Endodermal cell (in vitro differentiated cells): ENCODE data around the gene SMARCC1. TPM values are rescaled to one million over a fixed set of nuclear protein-coding genes. Genes with fewer than 3 reads are reported as not detected.

Source experiments
- DNase-seq: peaks from one replicate; pipeline ENCODE4 v3.0.0-alpha.2; 2017
- H3K27ac ChIP-seq: 2 replicates; pipeline ENCODE4 v1.5.1; 2013; ENCODE audit warnings: mild to moderate bottlenecking, low read depth, low read length, moderate library complexity
- H3K27me3 ChIP-seq: 2 replicates; pipeline ENCODE4 v1.6.1; 2013; ENCODE audit warnings: mild to moderate bottlenecking, low read length, moderate library complexity; ENCODE audit not compliant: insufficient read depth, control insufficient read depth, poor library complexity, severe bottlenecking
- H3K36me3 ChIP-seq: 2 replicates; pipeline ENCODE4 v1.7.0; 2013; ENCODE audit warnings: mild to moderate bottlenecking, low read length, moderate library complexity; ENCODE audit not compliant: control insufficient read depth, insufficient read depth
- H3K4me1 ChIP-seq: one replicate; pipeline ENCODE4 v1.7.0; 2013; ENCODE audit warnings: low read length; ENCODE audit not compliant: control insufficient read depth, insufficient read depth
- H3K4me3 ChIP-seq: 2 replicates; pipeline ENCODE4 v1.5.1; 2013; ENCODE audit warnings: mild to moderate bottlenecking, low read length, moderate library complexity
- H3K9ac ChIP-seq: 2 replicates; pipeline ENCODE4 v1.6.1; 2013; ENCODE audit warnings: mild to moderate bottlenecking, low read length, moderate library complexity; ENCODE audit not compliant: poor library complexity, severe bottlenecking; ENCODE audit errors: extremely low read depth
- H3K9me3 ChIP-seq: 2 replicates; pipeline ENCODE4 v1.6.1; 2013; ENCODE audit warnings: mild to moderate bottlenecking, low read length, moderate library complexity; ENCODE audit not compliant: control insufficient read depth
- H3K27ac Mint-ChIP-seq: 2 replicates; pipeline ENCODE4 v1.8.0; 2020; ENCODE audit warnings: mixed read lengths
- H3K27me3 Mint-ChIP-seq: 2 replicates; pipeline ENCODE4 v1.8.0; 2021; ENCODE audit warnings: mild to moderate bottlenecking, mixed read lengths; ENCODE audit not compliant: insufficient read depth
- H3K36me3 Mint-ChIP-seq: 2 replicates; pipeline ENCODE4 v1.8.0; 2020; ENCODE audit warnings: low read depth, mixed read lengths
- H3K4me1 Mint-ChIP-seq: 2 replicates; pipeline ENCODE4 v1.8.0; 2020; ENCODE audit warnings: mixed read lengths
- H3K4me3 Mint-ChIP-seq: 2 replicates; pipeline ENCODE4 v1.8.0; 2020; ENCODE audit warnings: mild to moderate bottlenecking, moderate library complexity, mixed read lengths
- H3K9me3 Mint-ChIP-seq: 2 replicates; pipeline ENCODE4 v1.8.0; 2020; ENCODE audit warnings: mild to moderate bottlenecking, mixed read lengths
- WGBS, 2 experiments: methylation state at CpG; one replicate each; pipeline versions ENCODE4 v1.1.5 to v1.1.7; 2013; ENCODE audit warnings: missing lambda C conversion rate in 2 of 2, mixed read lengths in 1 of 2; ENCODE audit not compliant: insufficient coverage in 1 of 2, insufficient read length in 1 of 2; 5-methylcytosine and 5-hydroxymethylcytosine counted together
- total RNA-seq, 2 donors: library from RNA; stranded (reverse); fragmentation: NEBNext Ultra II Directional in 1 of 2; extraction: Animal tissue kit (Norgen Biotek cat#: 25700) in 1 of 2; gene quantifications; 2 replicates in 1 of 2; 3 replicates in 1 of 2; pipeline ENCODE4 v1.2.1, GENCODE V29; 2021
- TF ChIP-seq, protein P1 (sequence below): fragments of 200-600 bp; sonication (generic); conservative IDR thresholded peaks from 2 replicates; pipeline ENCODE4 v1.5.0; 2021; ENCODE audit warnings: antibody characterized with exemption, mild to moderate bottlenecking

SMARCC1 gene
- total RNA-seq, 2 donors from 2014 or later: 200 to 231 TPM

DNA sequence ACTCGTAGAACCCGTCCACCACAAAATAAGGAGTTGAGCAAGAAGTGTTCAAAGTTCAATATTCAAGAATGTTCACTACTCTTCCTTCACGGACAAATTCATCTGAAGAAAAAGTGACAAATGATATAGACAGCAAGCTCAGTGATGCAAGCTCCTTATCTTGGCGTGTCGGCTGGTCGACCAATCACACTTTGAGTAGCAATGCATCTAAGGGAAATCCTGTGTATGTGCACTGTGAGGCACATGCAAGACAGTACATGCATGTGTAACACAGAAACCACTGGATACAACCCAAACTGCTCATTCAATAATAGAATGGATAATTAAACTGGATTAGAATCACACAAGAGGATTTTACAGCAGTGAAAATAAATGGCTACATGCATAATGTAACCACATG is 138.6 kb downstream of the SMARCC1 start:
- no peaks in the 10 kb centered on the region for H3K9me3 Mint-ChIP-seq
- DNase-seq: no peak
- TF ChIP-seq, protein P1, sequence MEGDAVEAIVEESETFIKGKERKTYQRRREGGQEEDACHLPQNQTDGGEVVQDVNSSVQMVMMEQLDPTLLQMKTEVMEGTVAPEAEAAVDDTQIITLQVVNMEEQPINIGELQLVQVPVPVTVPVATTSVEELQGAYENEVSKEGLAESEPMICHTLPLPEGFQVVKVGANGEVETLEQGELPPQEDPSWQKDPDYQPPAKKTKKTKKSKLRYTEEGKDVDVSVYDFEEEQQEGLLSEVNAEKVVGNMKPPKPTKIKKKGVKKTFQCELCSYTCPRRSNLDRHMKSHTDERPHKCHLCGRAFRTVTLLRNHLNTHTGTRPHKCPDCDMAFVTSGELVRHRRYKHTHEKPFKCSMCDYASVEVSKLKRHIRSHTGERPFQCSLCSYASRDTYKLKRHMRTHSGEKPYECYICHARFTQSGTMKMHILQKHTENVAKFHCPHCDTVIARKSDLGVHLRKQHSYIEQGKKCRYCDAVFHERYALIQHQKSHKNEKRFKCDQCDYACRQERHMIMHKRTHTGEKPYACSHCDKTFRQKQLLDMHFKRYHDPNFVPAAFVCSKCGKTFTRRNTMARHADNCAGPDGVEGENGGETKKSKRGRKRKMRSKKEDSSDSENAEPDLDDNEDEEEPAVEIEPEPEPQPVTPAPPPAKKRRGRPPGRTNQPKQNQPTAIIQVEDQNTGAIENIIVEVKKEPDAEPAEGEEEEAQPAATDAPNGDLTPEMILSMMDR: no peak
- 97 to 99% methylated on average over 6 of the region's 6 CpGs for WGBS, 2 experiments
- Histone ChIP-seq H3K9ac (no peak overlapping the region), H3K27me3 (no peaks in the 10 kb centered on the region), H3K4me1 (no peaks in the 10 kb centered on the region), H3K4me3 (no peak overlapping the region), H3K27ac (no peak overlapping the region), H3K9me3 (no peaks in the 10 kb centered on the region), H3K36me3 (peaks cover 85% of the 10 kb centered on the region)
- no peaks in the 10 kb centered on the region for H3K27me3 Mint-ChIP-seq
- peaks cover 52% of the 10 kb centered on the region for H3K36me3 Mint-ChIP-seq
- no peak overlapping the region for H3K27ac Mint-ChIP-seq
- H3K4me1 Mint-ChIP-seq: no peaks in the 10 kb centered on the region
- no peak overlapping the region for H3K4me3 Mint-ChIP-seq

DNA sequence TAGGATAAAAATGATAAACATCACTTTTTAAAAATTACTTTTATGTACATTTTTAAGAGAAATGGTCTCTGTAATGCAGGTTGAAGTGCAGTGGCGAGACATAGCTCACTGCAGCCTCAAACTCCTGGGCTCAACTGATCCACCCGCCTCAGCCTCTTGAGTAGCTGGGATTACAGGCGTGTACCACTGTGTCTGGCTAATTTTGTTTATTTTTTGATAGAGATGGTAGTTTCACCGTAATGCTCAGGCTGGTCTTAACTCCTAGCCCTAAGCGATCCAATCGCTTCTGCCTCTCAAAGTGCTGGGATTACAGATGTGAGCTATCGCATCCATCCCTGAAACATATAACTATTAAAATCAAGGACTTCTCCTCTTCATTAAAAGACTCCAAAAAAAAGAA is 140.0 kb downstream of the SMARCC1 start:
- TF ChIP-seq, protein P1: no peak
- Mint-ChIP-seq H3K4me3 (no peak overlapping the region), H3K27ac (peak overlapping the region; percentile 35), H3K36me3 (peaks cover 44% of the 10 kb centered on the region), H3K4me1 (no peaks in the 10 kb centered on the region), H3K9me3 (no peaks in the 10 kb centered on the region), H3K27me3 (no peaks in the 10 kb centered on the region)
- no peak for DNase-seq
- no peaks in the 10 kb centered on the region for H3K27me3 ChIP-seq
- H3K4me3 ChIP-seq: no peak overlapping the region
- H3K4me1 ChIP-seq: no peaks in the 10 kb centered on the region
- WGBS, 2 experiments: 96 to 100% methylated on average over 5 to 7 of the region's 7 CpGs
- no peaks in the 10 kb centered on the region for H3K9me3 ChIP-seq
- no peak overlapping the region for H3K27ac ChIP-seq
- H3K36me3 ChIP-seq: peaks cover 84% of the 10 kb centered on the region
- H3K9ac ChIP-seq: no peak overlapping the region

DNA sequence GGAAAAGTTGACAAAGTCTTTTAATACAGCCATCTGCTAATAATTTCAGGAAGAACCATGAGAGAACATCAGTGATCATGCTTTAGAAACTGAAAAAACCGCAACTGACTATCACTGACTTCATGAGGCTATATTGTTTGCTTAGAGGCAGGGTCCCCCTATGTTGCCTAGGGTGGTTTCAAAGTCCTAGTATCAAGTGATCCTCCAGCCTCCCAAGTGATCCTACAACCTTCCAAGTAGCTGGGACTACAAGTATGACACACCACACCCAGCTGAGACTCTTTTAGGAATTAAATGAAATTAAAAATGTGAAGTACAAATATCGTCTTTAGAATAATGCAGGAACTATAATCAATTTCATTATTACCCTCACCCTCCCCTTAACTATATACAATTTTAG is 144.8 kb downstream of the SMARCC1 start:
- WGBS, 2 experiments: 100% methylated on average over 2 of the region's 2 CpGs
- no peaks in the 10 kb centered on the region for H3K4me1 ChIP-seq
- Mint-ChIP-seq H3K27ac (no peak overlapping the region), H3K27me3 (no peaks in the 10 kb centered on the region), H3K4me3 (no peak overlapping the region), H3K4me1 (no peaks in the 10 kb centered on the region), H3K36me3 (peaks cover 51% of the 10 kb centered on the region), H3K9me3 (no peaks in the 10 kb centered on the region)
- TF ChIP-seq, protein P1: no peak
- no peaks in the 10 kb centered on the region for H3K9me3 ChIP-seq
- no peak overlapping the region for H3K27ac ChIP-seq
- H3K9ac ChIP-seq: no peak overlapping the region
- no peaks in the 10 kb centered on the region for H3K27me3 ChIP-seq
- no peak for DNase-seq
- no peak overlapping the region for H3K4me3 ChIP-seq
- peaks cover 92% of the 10 kb centered on the region for H3K36me3 ChIP-seq
